SK-N-SH (cell line): Measurements from ENCODE around the gene PLCG2. TPM values are rescaled to one million over a fixed set of nuclear protein-coding genes. Genes with fewer than 3 reads are reported as not detected.

Source experiments
- CTCF ChIA-PET: fragments of 300-600, 350-600 bp; formaldehyde crosslinking; extraction: SDS; loops from one replicate; lab custom pipeline; 2021; lab: Yijun Ruan, JAX
- POLR2A ChIA-PET: fragments of 350-600 bp; sonication (Branson Sonifier 250); formaldehyde crosslinking; extraction: SDS; loops from one replicate; lab custom pipeline; 2020; ENCODE audit warnings: antibody characterized with exemption, inconsistent platforms; lab: Yijun Ruan, JAX
- DNase-seq: peaks from one replicate; pipeline ENCODE4 v3.0.0; 2012
- H2AFZ ChIP-seq: fragments of 200-600 bp; sonication (generic); 2 replicates; pipeline ENCODE4 v1.8.1; 2016; ENCODE audit warnings: antibody characterized with exemption, mild to moderate bottlenecking, low read depth
- H3F3A ChIP-seq: fragments of 200-600 bp; sonication (generic); replicated peaks from 2 replicates; pipeline ENCODE3; 2016; ENCODE audit warnings: antibody characterized with exemption, mild to moderate bottlenecking; ENCODE audit not compliant: insufficient read depth
- H3K27ac ChIP-seq, 2 experiments: fragments of 200-500 bp in 1 of 2; fragments of 200-600 bp in 1 of 2; sonication (Bioruptor generic) in 1 of 2; sonication (generic), shearing (Covaris generic) in 1 of 2; 2 replicates each; pipeline versions ENCODE4 v1.5.1 to v1.6.1; 2014 to 2016; ENCODE audit warnings: low read depth in 2 of 2, inconsistent platforms in 1 of 2, low read length in 1 of 2, mild to moderate bottlenecking in 1 of 2, mixed read lengths in 1 of 2
- H3K27me3 ChIP-seq: fragments of 200-600 bp; sonication (generic), shearing (Covaris generic); 2 replicates; pipeline ENCODE4 v1.6.1; 2016; ENCODE audit warnings: mixed run types; ENCODE audit not compliant: insufficient read depth
- H3K36me3 ChIP-seq, 2 experiments: fragments of 200-500 bp in 1 of 2; fragments of 200-600 bp in 1 of 2; sonication (Bioruptor generic) in 1 of 2; sonication (generic) in 1 of 2; replicated peaks in 1 of 2; 2 replicates each; pipeline versions ENCODE3 to v1.5.1; 2014 to 2016; ENCODE audit warnings: low read length in 1 of 2, mild to moderate bottlenecking in 1 of 2; ENCODE audit not compliant: insufficient read depth in 2 of 2, control insufficient read depth in 1 of 2
- H3K4me1 ChIP-seq, 2 experiments: fragments of 200-500 bp in 1 of 2; fragments of 200-600 bp in 1 of 2; sonication (Bioruptor generic) in 1 of 2; sonication (generic), shearing (Covaris generic) in 1 of 2; 2 replicates each; pipeline versions ENCODE4 v1.5.1 to v1.6.1; 2014 to 2016; ENCODE audit warnings: low read depth in 1 of 2, low read length in 1 of 2, mixed run types in 1 of 2; ENCODE audit not compliant: insufficient read depth in 2 of 2, control insufficient read depth in 1 of 2
- H3K4me2 ChIP-seq: fragments of 200-600 bp; sonication (generic), shearing (Covaris generic); 2 replicates; pipeline ENCODE4 v1.6.1; 2017; ENCODE audit warnings: mixed run types
- H3K4me3 ChIP-seq, 2 experiments: fragments of 200-500 bp in 1 of 2; fragments of 200-600 bp in 1 of 2; sonication (Bioruptor generic) in 1 of 2; sonication (generic), shearing (Covaris generic) in 1 of 2; 2 replicates each; pipeline versions ENCODE4 v1.5.1 to v1.8.1; 2014 to 2016; ENCODE audit warnings: low read depth in 2 of 2, inconsistent platforms in 1 of 2, low read length in 1 of 2, mild to moderate bottlenecking in 1 of 2, mixed read lengths in 1 of 2, moderate library complexity in 1 of 2
- H3K79me2 ChIP-seq: fragments of 200-600 bp; sonication (generic); 2 replicates; pipeline ENCODE4 v1.8.1; 2017; ENCODE audit warnings: mild to moderate bottlenecking; ENCODE audit not compliant: insufficient read depth
- H3K9ac ChIP-seq: fragments of 200-600 bp; sonication (generic); 2 replicates; pipeline ENCODE4 v1.6.1; 2017; ENCODE audit warnings: mixed run types
- H3K9me2 ChIP-seq: fragments of 200-600 bp; sonication (generic); 2 replicates; pipeline ENCODE4 v1.6.1; 2017; ENCODE audit warnings: mixed run types
- H3K9me3 ChIP-seq: fragments of 200-600 bp; sonication (generic); 2 replicates; pipeline ENCODE4 v1.6.1; 2017; ENCODE audit warnings: mixed run types, mild to moderate bottlenecking, moderate library complexity
- H4K20me1 ChIP-seq: fragments of 200-600 bp; sonication (generic); 2 replicates; pipeline ENCODE4 v1.6.1; 2017; ENCODE audit warnings: mild to moderate bottlenecking, mixed run types; ENCODE audit not compliant: insufficient read depth
- CHD2 ChIP-seq: fragments of 150-350 bp; IDR thresholded peaks from 2 replicates; pipeline ENCODE4 v1.6.1; 2018; ENCODE audit warnings: low read length; ENCODE audit not compliant: partially characterized antibody
- FOSL2 ChIP-seq: IDR thresholded peaks from 2 replicates; pipeline ENCODE4 v1.4.0; 2012; ENCODE audit warnings: low read depth, mild to moderate bottlenecking, moderate library complexity, borderline replicate concordance
- FOXJ3 ChIP-seq: sonication (generic); formaldehyde crosslinking; IDR thresholded peaks from 2 replicates; pipeline ENCODE4 v1.5.1; 2020; ENCODE audit warnings: mild to moderate bottlenecking, missing genetic modification reagents
- FOXM1 ChIP-seq: IDR thresholded peaks from 2 replicates; pipeline ENCODE4 v1.4.0; 2012; ENCODE audit warnings: low read depth, mild to moderate bottlenecking
- GATA2 ChIP-seq: sonication (generic); formaldehyde crosslinking; IDR thresholded peaks from 2 replicates; pipeline ENCODE4 v1.5.0; 2020; ENCODE audit warnings: mild to moderate bottlenecking, missing genetic modification reagents
- MAX ChIP-seq: IDR thresholded peaks from 2 replicates; pipeline ENCODE4 v1.4.0; 2012; ENCODE audit warnings: low read depth
- MEF2A ChIP-seq: IDR thresholded peaks from 2 replicates; pipeline ENCODE4 v1.4.0; 2012; ENCODE audit warnings: low read depth, borderline replicate concordance
- MXI1 ChIP-seq: IDR thresholded peaks from 2 replicates; pipeline ENCODE4 v1.6.1; 2012; ENCODE audit warnings: mild to moderate bottlenecking, low read depth, low read length, improper control_type of control experiment
- PBX3 ChIP-seq: IDR thresholded peaks from 2 replicates; pipeline ENCODE4; 2012
- POLR2AphosphoS5 ChIP-seq: IDR thresholded peaks from 2 replicates; pipeline ENCODE4 v1.6.1; 2012; ENCODE audit warnings: low read depth, low read length
- RCOR1 ChIP-seq: fragments of 150-350 bp; IDR thresholded peaks from 2 replicates; pipeline ENCODE4 v1.6.1; 2017; ENCODE audit warnings: antibody characterized with exemption, low read length
- REST ChIP-seq: IDR thresholded peaks from 2 replicates; pipeline ENCODE4 v1.6.1; 2012; ENCODE audit warnings: mild to moderate bottlenecking, low read depth, low read length, moderate library complexity
- RXRA ChIP-seq: IDR thresholded peaks from 2 replicates; pipeline ENCODE4 v1.4.0; 2012; ENCODE audit warnings: low read depth, mild to moderate bottlenecking, borderline replicate concordance
- SIN3A ChIP-seq: IDR thresholded peaks from 2 replicates; pipeline ENCODE4 v1.6.1; 2012; ENCODE audit warnings: low read depth, mild to moderate bottlenecking, low read length, moderate library complexity, borderline replicate concordance
- TAF1 ChIP-seq: IDR thresholded peaks from 2 replicates; pipeline ENCODE4 v1.6.1; 2012; ENCODE audit warnings: low read depth, mild to moderate bottlenecking, low read length, moderate library complexity, borderline replicate concordance
- TCF12 ChIP-seq: IDR thresholded peaks from 2 replicates; pipeline ENCODE4 v1.4.0; 2012
- TEAD4 ChIP-seq: IDR thresholded peaks from 2 replicates; pipeline ENCODE4 v1.4.0; 2012; ENCODE audit warnings: mild to moderate bottlenecking, borderline replicate concordance; ENCODE audit not compliant: insufficient read depth
- YY1 ChIP-seq: IDR thresholded peaks from 2 replicates; pipeline ENCODE4 v1.4.0; 2012; ENCODE audit warnings: low read depth, mild to moderate bottlenecking
- WGBS: methylation state at CpG from one replicate; pipeline ENCODE4 v1.1.6; 2017; ENCODE audit warnings: low lambda C conversion rate; 5-methylcytosine and 5-hydroxymethylcytosine counted together
- polyA plus RNA-seq, 3 experiments: library from polyadenylated mRNA; depleted of rRNA; stranded (reverse); fragments of >200 nt; gene quantifications; 2 replicates each; pipeline ENCODE4 v1.2.3, GENCODE V29; 2012
- TF ChIP-seq, protein P1 (sequence below): IDR thresholded peaks from 2 replicates; pipeline ENCODE4 v1.4.0; 2012; ENCODE audit warnings: low read depth, borderline replicate concordance
- TF ChIP-seq, protein P2 (sequence below): fragments of 200-600 bp; sonication (generic); IDR thresholded peaks from 2 replicates; pipeline ENCODE4 v1.6.1; 2017; ENCODE audit warnings: antibody characterized with exemption, mild to moderate bottlenecking, moderate library complexity

The PLCG2 gene
- polyA plus RNA-seq, 1 of the 3 experiments (the other 2 are of a cell fraction) = 0.23 TPM

- Histone ChIP-seq H3K79me2 (no peaks in the 10 kb centered on the region), H2AFZ (no peak overlapping the region), H3K9me3 (no peaks in the 10 kb centered on the region), H3K4me1 (no peaks in the 10 kb centered on the region), H3K27ac (no peak overlapping the region), H3K9me2 (no peaks in the 10 kb centered on the region), H3K27me3 (peaks cover 18% of the 10 kb centered on the region; the same call in 1 of the 2 replicates), H4K20me1 (no peaks in the 10 kb centered on the region), H3K9ac (no peak overlapping the region), H3K4me3 (no peak overlapping the region), H3K4me2 (no peak overlapping the region), H3K36me3 (no peaks in the 10 kb centered on the region), H3F3A (no peaks in the 10 kb centered on the region)
- ChIA-PET CTCF (interaction anchor here (1.3 kb wide), 1 partner anchor 14 kb away, joined by 3 read pairs; no protein-coding TSS in a partner anchor), POLR2A (no interaction called here)
- TF ChIP-seq PBX3 = no peak
- TF ChIP-seq, protein P1, sequence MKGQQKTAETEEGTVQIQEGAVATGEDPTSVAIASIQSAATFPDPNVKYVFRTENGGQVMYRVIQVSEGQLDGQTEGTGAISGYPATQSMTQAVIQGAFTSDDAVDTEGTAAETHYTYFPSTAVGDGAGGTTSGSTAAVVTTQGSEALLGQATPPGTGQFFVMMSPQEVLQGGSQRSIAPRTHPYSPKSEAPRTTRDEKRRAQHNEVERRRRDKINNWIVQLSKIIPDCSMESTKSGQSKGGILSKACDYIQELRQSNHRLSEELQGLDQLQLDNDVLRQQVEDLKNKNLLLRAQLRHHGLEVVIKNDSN = no peak
- no peak for TF ChIP-seq FOXM1
- no peak for TF ChIP-seq POLR2AphosphoS5
- TF ChIP-seq REST = no peak
- TF ChIP-seq, protein P2, sequence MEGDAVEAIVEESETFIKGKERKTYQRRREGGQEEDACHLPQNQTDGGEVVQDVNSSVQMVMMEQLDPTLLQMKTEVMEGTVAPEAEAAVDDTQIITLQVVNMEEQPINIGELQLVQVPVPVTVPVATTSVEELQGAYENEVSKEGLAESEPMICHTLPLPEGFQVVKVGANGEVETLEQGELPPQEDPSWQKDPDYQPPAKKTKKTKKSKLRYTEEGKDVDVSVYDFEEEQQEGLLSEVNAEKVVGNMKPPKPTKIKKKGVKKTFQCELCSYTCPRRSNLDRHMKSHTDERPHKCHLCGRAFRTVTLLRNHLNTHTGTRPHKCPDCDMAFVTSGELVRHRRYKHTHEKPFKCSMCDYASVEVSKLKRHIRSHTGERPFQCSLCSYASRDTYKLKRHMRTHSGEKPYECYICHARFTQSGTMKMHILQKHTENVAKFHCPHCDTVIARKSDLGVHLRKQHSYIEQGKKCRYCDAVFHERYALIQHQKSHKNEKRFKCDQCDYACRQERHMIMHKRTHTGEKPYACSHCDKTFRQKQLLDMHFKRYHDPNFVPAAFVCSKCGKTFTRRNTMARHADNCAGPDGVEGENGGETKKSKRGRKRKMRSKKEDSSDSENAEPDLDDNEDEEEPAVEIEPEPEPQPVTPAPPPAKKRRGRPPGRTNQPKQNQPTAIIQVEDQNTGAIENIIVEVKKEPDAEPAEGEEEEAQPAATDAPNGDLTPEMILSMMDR = no peak
- no peak for TF ChIP-seq MXI1
- TF ChIP-seq TEAD4 = no peak
- TF ChIP-seq RXRA = no peak
- no peak for TF ChIP-seq TCF12
- TF ChIP-seq GATA2 (CRISPR knock-in tag) = no peak
- TF ChIP-seq MAX = no peak
- TF ChIP-seq FOXJ3 (CRISPR knock-in tag) = no peak
- TF ChIP-seq CHD2 = no peak
- no peak for TF ChIP-seq SIN3A
- TF ChIP-seq FOSL2 = no peak
- TF ChIP-seq YY1 = no peak
- TF ChIP-seq TAF1 = no peak
- TF ChIP-seq RCOR1 = no peak
- TF ChIP-seq MEF2A = no peak
- DNase-seq = no peak
- WGBS = 39% methylated on average over 5 of the region's 5 CpGs
Measured at GRCh38 chr16:81927561-81928185, 148.6 kb downstream of the PLCG2 start.
